Mammary epithelial cell (primary cell): ENCODE data around the gene TAB3.

Source experiments
- EZH2 ChIP-seq: IDR thresholded peaks from 2 replicates; pipeline ENCODE4 v1.6.1; 2012; ENCODE audit warnings: low read length, inconsistent platforms, borderline replicate concordance
- TF ChIP-seq, protein P1 (sequence below), 2 donors: IDR thresholded peaks in 1 of 2; conservative IDR thresholded peaks in 1 of 2; 2 replicates each; pipeline ENCODE4 v1.5.1; 2011 to 2012; ENCODE audit warnings: inconsistent platforms in 2 of 2, low read length in 2 of 2, mild to moderate bottlenecking in 2 of 2, control low read depth in 1 of 2, low read depth in 1 of 2; ENCODE audit not compliant: insufficient read depth in 1 of 2; ENCODE audit errors: extremely low read depth in 1 of 2

DNA sequence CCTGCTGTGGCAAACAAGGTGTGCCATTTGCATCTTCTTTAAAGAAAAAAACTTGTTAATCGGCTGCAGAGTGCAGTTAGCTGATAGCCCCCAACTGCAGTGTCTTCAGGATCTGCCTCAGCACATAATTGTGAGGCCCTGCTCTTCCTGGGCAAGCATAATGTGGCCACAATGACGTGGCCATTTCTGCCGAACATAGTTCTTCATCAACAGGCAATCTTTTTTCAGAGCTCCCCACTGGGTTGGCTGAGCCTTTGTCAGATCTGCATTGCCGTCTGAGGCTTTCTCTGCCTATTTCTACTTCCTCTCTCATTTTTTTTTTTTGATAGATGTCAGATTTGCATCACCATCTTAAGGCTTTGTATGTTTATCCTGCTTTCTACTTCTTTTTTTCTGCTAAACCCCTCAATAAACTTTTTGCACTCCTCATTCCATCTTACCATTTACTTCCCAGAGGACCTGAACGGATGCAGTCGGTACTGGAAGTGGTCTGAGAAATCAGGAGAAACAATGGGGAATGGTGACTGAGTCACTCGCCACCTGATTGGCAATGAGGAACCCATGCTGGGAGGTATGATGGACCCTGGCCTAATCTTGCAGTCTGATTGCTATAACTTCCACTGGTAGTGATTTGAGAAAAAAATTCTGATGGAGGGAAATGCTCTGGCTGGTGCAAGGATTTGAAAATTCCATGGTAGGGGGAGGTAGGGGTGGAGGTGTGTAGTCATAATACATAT, 21.2 kb upstream of the TAB3 start:
- no peak for TF ChIP-seq EZH2
- TF ChIP-seq, protein P1, sequence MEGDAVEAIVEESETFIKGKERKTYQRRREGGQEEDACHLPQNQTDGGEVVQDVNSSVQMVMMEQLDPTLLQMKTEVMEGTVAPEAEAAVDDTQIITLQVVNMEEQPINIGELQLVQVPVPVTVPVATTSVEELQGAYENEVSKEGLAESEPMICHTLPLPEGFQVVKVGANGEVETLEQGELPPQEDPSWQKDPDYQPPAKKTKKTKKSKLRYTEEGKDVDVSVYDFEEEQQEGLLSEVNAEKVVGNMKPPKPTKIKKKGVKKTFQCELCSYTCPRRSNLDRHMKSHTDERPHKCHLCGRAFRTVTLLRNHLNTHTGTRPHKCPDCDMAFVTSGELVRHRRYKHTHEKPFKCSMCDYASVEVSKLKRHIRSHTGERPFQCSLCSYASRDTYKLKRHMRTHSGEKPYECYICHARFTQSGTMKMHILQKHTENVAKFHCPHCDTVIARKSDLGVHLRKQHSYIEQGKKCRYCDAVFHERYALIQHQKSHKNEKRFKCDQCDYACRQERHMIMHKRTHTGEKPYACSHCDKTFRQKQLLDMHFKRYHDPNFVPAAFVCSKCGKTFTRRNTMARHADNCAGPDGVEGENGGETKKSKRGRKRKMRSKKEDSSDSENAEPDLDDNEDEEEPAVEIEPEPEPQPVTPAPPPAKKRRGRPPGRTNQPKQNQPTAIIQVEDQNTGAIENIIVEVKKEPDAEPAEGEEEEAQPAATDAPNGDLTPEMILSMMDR (conservative IDR thresholded peaks at IDR 0.05 in 1 of 2, IDR thresholded peaks at IDR 0.05 in 1 of 2; ENCODE audit: extremely low read depth in 1 of 2, insufficient read depth in 1 of 2, low read depth in 1 of 2, low read length in 2 of 2) = no peak
